Stimulated activated CD8-positive, alpha-beta memory T cell treated with anti-CD3 and anti-CD28 coated beads, Interleukin-12 subunit alpha, Interleukin-12 subunit beta, amount 100 ng/mL, for 24 hours (primary cell): ENCODE results near the gene BPTF.
"Not testable (repeated sequence)": the region's sequence is repeated elsewhere in the genome, so short reads cannot be mapped to it uniquely, and the experiment has no call there.

ENCODE experiments used
- DNase-seq: peaks from one replicate; pipeline ENCODE4 v3.0.0-alpha.2; 2020; ENCODE audit errors: extremely low read depth

Gene BPTF

GRCh38 chr17:68006797-68007196 is 181.5 kb downstream of the BPTF start:
- DNase-seq: no peak

GRCh38 chr17:68011199-68011665 is 185.9 kb downstream of the BPTF start:
- no peak for DNase-seq

- no peak for DNase-seq
Measured at GRCh38 chr17:68013385-68013784, 188.1 kb downstream of the BPTF start.

- no peak for DNase-seq
Measured at GRCh38 chr17:68015081-68015723, 189.9 kb downstream of the BPTF start.

- no peak for DNase-seq
Measured at GRCh38 chr17:68016838-68017237, 191.5 kb downstream of the BPTF start.

GRCh38 chr17:68018493-68018892 is 193.2 kb downstream of the BPTF start:
- DNase-seq: not testable (repeated sequence)

GRCh38 chr17:68019336-68019674 is 194.0 kb downstream of the BPTF start:
- DNase-seq: no peak

GRCh38 chr17:68019675-68020408 is 194.5 kb downstream of the BPTF start:
- DNase-seq: peak; percentile 90

GRCh38 chr17:68020409-68020756 is 195.1 kb downstream of the BPTF start:
- no peak for DNase-seq

GRCh38 chr17:68020791-68021190 is 195.5 kb downstream of the BPTF start:
- not testable (repeated sequence) for DNase-seq

- no peak for DNase-seq
Measured at GRCh38 chr17:68021963-68022362, 196.7 kb downstream of the BPTF start.

GRCh38 chr17:68022547-68022946 is 197.2 kb downstream of the BPTF start:
- DNase-seq: not testable (repeated sequence)

- no peak for DNase-seq
Measured at GRCh38 chr17:68029512-68030215, 204.4 kb downstream of the BPTF start.
